Activated CD8-positive, alpha-beta memory T cell treated with anti-CD3 and anti-CD28 coated beads for 36 hours (primary cell): Measurements from ENCODE around the gene GSAP. TPM values are rescaled to one million over a fixed set of nuclear protein-coding genes. Genes with fewer than 3 reads are reported as not detected.

Experiments
- CTCF ChIA-PET: fragments of 350-600 bp; sonication (Branson Sonifier 250); formaldehyde crosslinking; loops from one replicate; lab custom pipeline; 2021; ENCODE audit warnings: antibody characterized with exemption; lab: Charles Lee
- POLR2A ChIA-PET: fragments of 350-600 bp; sonication (Branson Sonifier 250); formaldehyde crosslinking; loops from one replicate; lab custom pipeline; 2021; ENCODE audit warnings: antibody characterized with exemption; lab: Charles Lee
- total RNA-seq, 2 experiments: library from RNA; stranded (reverse); gene quantifications; one replicate each; pipeline ENCODE4 v1.2.3, GENCODE V29; 2021

The GSAP gene
- total RNA-seq, 2 experiments from 2014 or later = 0.78 to 1.6 TPM

- CTCF ChIA-PET = no interaction called here
- POLR2A ChIA-PET = no interaction called here
These were observed 26.5 kb upstream of the GSAP start for GRCh38 chr7:77442636-77443035.

DNA sequence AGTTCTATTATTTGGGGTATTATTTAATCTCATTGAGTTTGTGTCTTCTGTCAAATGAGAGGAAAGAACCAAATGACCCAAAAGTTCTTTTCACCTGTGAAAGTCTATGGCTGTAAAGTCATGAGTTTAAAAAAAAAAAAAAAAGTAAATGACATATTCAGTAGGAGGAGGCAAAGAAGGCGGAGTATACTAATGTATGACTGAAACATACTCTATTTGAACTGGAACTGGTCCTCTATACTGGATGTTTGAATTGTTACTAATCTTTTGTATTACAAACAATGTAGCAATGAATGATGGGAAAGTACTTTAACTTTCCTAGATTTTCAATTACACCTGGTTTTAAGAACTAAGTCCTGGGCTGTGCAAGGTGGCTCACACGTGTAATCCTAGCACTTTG lies 24.9 kb upstream of the GSAP start:
- POLR2A ChIA-PET = no interaction called here
- CTCF ChIA-PET = no interaction called here

- CTCF ChIA-PET = interaction anchor here (0.6 kb wide), 1 partner anchor 43 kb away, joined by 3 read pairs; no protein-coding TSS in a partner anchor
- POLR2A ChIA-PET = no interaction called here
These were observed 23.4 kb upstream of the GSAP start for GRCh38 chr7:77439572-77439971.

- ChIA-PET CTCF (no interaction called here), POLR2A (no interaction called here)
These were observed 22.0 kb upstream of the GSAP start for GRCh38 chr7:77438131-77438530.

DNA sequence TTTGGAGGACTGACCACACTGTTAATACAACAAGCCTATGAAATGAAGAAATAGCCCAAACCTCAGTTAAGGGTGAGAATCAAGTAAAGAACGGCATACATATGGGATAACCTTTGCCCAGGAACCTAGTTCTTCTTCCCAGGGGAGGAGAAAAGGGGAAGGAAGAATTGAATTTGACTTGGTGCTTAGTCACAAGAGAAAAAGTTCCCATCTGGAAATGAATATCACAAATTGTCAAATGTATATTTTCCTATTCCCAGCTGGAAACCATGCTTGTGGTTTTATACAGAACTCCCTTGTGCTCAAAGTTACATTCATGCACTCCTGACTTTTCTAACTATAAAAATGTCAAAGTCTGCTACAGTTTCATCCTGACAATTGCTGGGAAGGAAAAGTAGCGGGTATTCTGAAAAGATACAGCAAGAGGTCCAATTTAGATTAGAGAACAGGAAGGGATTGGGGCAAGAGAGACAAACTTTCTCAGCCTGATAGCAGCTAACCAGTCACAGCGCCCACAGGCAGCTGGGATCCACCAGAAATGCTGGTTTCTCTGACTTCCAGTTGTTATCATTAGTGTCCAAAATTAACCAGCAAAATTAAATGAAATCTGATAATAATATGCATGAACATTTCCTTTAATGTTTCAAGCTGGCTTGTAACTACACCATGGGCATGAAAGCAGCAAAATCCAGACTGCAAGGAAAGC lies 18.6 kb upstream of the GSAP start:
- CTCF ChIA-PET = no interaction called here

DNA sequence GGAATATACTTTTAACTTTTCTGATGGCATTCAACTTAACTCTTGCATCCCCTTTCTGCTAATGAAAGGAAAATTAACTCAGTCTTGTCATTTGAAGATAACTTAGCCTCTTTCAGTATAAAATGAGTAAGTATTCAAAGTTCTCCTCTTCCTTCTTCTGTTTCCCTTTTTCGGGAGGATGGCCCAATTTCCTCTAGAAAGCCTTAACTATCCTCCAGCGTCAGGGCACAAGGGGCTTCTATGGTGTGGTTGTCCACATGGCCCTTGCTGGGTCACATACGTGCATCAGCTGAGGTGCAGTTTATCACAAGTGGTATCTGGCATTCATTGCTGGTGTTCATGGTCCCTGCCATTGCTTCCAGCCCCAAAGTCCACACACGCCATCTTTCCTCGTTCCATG lies 17.8 kb upstream of the GSAP start:
- ChIA-PET POLR2A (no interaction called here), CTCF (no interaction called here)

More for the DNA sequence above, 18.6 kb upstream of the GSAP start:
- POLR2A ChIA-PET = no interaction called here

- ChIA-PET POLR2A (no interaction called here), CTCF (no interaction called here)
These were observed 14.8 kb upstream of the GSAP start for GRCh38 chr7:77430927-77431326.

GRCh38 chr7:77428777-77429231 lies 12.7 kb upstream of the GSAP start:
- ChIA-PET POLR2A (interaction anchor here (0.5 kb wide), 1 partner anchor 12 kb away, joined by 3 read pairs; the partner anchor contains the start of gene GSAP), CTCF (interaction anchor here (0.5 kb wide), 1 partner anchor 104 kb away, joined by 3 read pairs; no protein-coding TSS in a partner anchor)

GRCh38 chr7:77427996-77428603 lies 12.0 kb upstream of the GSAP start:
- POLR2A ChIA-PET = interaction anchor here (0.5 kb wide), 1 partner anchor 12 kb away, joined by 3 read pairs; the partner anchor contains the start of gene GSAP
- CTCF ChIA-PET = interaction anchor here (0.5 kb wide), 1 partner anchor 103 kb away, joined by 3 read pairs; no protein-coding TSS in a partner anchor

DNA sequence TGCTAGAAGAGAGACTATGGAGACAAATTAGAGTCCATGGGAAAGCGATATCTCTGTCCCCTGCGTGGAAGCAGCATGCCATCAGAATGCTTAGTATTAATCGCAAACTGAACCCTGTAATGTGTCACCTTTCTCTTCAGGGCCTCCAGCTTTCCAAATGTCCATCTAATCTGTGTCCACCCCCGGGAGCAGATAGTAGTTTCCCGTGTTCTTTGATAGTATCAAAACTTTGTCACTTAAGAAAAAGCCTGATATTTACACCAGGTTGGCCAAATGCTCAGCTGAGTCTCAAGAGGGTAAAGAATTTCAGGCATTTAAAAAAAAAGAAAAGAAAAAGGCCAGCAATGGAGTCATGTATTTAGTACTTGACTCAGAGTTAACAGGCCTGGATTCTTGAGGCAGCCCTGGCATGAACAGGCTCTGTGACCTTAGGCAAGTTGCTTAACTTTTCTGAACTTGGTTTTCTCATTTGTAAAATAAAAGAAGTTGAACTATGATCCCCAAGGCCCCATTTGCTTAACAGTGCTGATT lies 10.4 kb upstream of the GSAP start:
- CTCF ChIA-PET = no interaction called here
- POLR2A ChIA-PET = no interaction called here

- ChIA-PET POLR2A (no interaction called here), CTCF (no interaction called here)
These were observed 9.9 kb upstream of the GSAP start for GRCh38 chr7:77426052-77426404.

DNA sequence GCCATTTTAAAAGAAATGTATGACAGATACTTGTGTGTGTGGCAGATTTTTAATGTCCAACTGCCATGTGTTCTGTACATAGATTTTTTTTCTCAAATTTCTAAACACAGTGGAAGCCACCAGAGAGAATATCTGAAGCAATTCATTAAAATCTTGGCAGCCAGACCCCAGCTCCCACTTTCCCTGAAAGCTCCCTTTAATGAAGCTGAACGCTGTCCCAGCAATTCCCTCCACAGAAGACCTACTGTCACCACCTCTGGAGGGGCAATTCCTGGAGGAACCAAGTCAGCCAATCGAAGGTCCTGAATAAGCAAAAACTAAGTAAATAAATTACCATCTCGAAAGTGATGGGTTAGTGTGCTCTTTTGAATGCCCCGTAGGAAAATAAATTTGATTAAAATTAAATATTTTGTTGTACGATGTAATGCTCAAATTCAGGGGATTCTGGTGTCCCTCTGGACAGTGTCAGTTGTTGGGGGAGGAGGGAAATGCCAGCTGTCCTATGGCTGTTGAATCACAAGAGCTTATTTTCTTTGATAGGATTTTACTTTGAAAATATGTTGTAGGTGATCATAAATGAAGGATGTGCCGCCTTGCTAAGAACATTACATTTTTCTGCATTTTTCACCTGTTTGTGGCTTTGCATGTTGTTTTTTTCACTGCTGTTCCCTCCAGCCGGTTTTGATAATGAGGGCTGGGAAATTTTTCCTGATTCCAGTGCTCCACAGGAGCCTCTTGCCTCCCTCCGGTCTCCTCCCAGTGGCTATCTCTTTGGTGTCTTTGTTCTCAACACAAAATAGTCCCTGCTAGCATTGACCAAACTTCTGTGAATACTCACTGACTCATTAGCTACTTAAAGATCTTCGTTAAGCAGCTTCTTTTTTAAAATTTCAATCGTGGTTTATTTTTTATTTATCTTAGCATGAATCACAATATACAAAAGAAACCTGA lies 9.2 kb upstream of the GSAP start:
- CTCF ChIA-PET = no interaction called here

DNA sequence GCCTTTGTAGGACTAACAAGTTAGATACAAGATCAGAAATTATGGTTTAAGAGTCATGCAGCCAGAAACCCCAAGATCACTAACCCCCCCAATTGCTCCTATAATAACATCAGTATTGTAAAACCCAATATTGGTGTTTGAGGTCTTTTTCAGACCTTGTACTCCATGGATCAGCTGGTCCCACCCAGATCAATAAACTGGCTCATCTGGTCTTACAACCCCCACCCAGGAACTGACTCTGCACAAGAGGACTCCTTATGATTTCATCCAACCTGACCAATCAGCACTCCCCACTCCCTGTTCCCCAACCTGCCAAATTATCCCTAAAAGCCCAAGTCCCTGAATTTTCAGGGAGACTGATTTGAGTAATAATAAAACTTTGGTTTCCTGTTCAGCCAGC lies 6.4 kb upstream of the GSAP start:
- POLR2A ChIA-PET = no interaction called here
- CTCF ChIA-PET = no interaction called here

More for the DNA sequence above, 9.2 kb upstream of the GSAP start:
- POLR2A ChIA-PET = no interaction called here

DNA sequence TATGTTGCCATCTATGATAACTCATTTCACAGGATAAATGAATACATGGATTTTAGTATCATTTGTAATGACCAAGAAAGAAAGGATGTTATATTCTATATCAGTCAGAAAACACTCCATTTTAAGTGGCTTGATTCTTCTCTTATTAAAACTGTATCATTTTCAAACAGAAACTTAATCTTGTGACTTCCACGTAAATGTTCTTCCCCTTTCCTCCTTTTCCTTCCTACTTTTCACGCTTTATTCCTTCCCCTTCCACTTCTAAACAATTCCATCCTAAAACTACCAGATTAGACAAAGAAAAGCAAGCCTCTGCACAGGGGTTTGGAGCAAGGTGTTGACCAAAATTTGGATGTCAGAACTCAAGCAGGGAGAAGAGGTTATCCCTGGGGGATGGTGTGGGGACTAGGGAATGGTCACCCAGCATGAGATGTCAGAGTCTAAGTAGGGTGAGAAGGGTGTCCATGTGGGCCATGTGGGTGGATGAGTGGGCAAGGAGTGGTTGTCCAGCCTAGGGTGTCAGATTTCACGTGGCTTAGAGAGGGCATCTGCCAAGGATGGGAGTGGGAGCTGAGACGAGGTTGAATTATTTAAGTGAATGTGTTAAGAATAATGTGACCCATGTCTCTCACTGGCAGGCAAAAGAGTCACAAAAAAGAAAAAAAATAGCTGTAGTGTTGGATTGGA lies 5.0 kb upstream of the GSAP start:
- POLR2A ChIA-PET = no interaction called here
- CTCF ChIA-PET = no interaction called here

GRCh38 chr7:77420438-77420837 lies 4.3 kb upstream of the GSAP start:
- POLR2A ChIA-PET = no interaction called here

GRCh38 chr7:77419102-77419501 lies 3.0 kb upstream of the GSAP start:
- ChIA-PET POLR2A (no interaction called here), CTCF (no interaction called here)

More at GRCh38 chr7:77420438-77420837, 4.3 kb upstream of the GSAP start:
- CTCF ChIA-PET = no interaction called here

GRCh38 chr7:77417801-77418200 lies 1.7 kb upstream of the GSAP start:
- ChIA-PET CTCF (no interaction called here), POLR2A (no interaction called here)

GRCh38 chr7:77416621-77417371 lies 647 bp upstream of the GSAP start:
- ChIA-PET POLR2A (interaction anchor here (0.6 kb wide), 1 partner anchor 12 kb away, joined by 3 read pairs; no protein-coding TSS in a partner anchor), CTCF (no interaction called here)
